Mesodermal cell (in vitro differentiated cells): ENCODE results near the gene CHST13. TPM values are rescaled to one million over a fixed set of nuclear protein-coding genes. Genes with fewer than 3 reads are reported as not detected.

ENCODE experiments used
- H3K27ac ChIP-seq: 2 replicates; pipeline ENCODE4 v1.7.0; 2013; ENCODE audit warnings: mild to moderate bottlenecking, low read depth, low read length, moderate library complexity; ENCODE audit not compliant: severe bottlenecking
- H3K36me3 ChIP-seq: 2 replicates; pipeline ENCODE4 v1.7.1; 2013; ENCODE audit warnings: mild to moderate bottlenecking, low read length, moderate library complexity; ENCODE audit not compliant: control insufficient read depth, insufficient read depth
- H3K4me1 ChIP-seq: one replicate; pipeline ENCODE4 v1.7.1; 2013; ENCODE audit warnings: mild to moderate bottlenecking, low read length; ENCODE audit not compliant: insufficient read depth, control insufficient read depth, poor library complexity, severe bottlenecking
- H3K4me3 ChIP-seq: 2 replicates; pipeline ENCODE4 v1.7.0; 2013; ENCODE audit warnings: low read length, control low read depth, mild to moderate bottlenecking; ENCODE audit not compliant: insufficient read depth, poor library complexity, severe bottlenecking; ENCODE audit errors: extremely low read depth
- H3K9me3 ChIP-seq: 2 replicates; pipeline ENCODE4 v1.7.1; 2013; ENCODE audit warnings: mild to moderate bottlenecking, low read length, moderate library complexity; ENCODE audit not compliant: control insufficient read depth
- WGBS, 2 experiments: methylation state at CpG; one replicate each; pipeline ENCODE4 v1.1.5; 2013; ENCODE audit warnings: missing lambda C conversion rate in 2 of 2; ENCODE audit not compliant: insufficient coverage in 2 of 2; 5-methylcytosine and 5-hydroxymethylcytosine counted together
- polyA plus RNA-seq, 2 experiments: library from polyadenylated mRNA; stranded (reverse); fragments of 50-300 nt; gene quantifications; one replicate each; pipeline ENCODE4 v1.2.3, GENCODE V29; 2013

Gene CHST13, protein sequence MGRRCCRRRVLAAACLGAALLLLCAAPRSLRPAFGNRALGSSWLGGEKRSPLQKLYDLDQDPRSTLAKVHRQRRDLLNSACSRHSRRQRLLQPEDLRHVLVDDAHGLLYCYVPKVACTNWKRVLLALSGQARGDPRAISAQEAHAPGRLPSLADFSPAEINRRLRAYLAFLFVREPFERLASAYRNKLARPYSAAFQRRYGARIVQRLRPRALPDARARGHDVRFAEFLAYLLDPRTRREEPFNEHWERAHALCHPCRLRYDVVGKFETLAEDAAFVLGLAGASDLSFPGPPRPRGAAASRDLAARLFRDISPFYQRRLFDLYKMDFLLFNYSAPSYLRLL
- polyA plus RNA-seq (2013, experiment 1 of 2), result not detected
- not detected for polyA plus RNA-seq (2013, experiment 2 of 2)

DNA sequence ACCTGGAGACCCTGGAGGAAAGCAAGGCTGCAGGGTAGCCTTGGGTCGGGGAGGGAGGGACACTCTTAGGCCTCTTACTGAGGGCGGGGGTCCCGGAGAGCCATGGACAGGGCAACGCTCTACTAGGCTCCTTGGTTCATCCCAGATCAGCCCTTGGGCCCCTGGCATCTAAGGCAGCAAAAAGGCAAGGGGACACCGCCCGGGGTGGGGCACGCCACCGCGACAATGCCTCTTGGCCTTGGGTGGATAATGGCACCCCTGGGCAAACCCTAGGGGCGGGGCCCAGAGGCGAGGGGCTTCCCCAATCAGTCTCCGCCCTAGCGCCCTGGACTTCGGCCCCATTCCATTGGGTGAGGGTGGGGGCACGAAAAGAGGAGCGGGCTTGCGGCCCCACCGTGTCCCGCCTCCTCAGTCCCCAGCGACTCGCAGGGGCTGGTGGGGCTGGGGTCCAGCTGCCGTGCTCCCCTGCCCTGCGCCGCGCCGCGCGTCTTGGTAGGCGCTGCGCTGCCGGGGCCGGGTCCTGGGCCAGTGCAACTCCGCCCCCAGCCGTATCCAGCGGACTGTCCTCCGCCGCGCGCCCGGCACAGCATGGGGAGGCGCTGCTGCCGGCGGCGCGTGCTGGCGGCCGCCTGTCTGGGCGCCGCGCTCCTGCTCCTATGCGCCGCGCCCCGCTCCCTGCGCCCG is at the start of gene CHST13:
Gene CHST13, plus strand, starts transcription at position 411 of the 684 bp plus-strand sequence. Its CDS starts 178 bp downstream, at position 589.
- H3K27ac ChIP-seq, result no peak within 1 kb of the TSS
- whole genome bisulfite sequencing, 2 experiments, result 9 to 10% methylated on average over 31 to 46 of the region's 56 CpGs
- H3K4me3 ChIP-seq, result peak within 1 kb of the TSS; percentile 33
- H3K9me3 ChIP-seq, result no peaks in the 10 kb centered on the region
- no peaks in the 10 kb centered on the region for H3K36me3 ChIP-seq
- no peaks in the 10 kb centered on the region for H3K4me1 ChIP-seq

DNA sequence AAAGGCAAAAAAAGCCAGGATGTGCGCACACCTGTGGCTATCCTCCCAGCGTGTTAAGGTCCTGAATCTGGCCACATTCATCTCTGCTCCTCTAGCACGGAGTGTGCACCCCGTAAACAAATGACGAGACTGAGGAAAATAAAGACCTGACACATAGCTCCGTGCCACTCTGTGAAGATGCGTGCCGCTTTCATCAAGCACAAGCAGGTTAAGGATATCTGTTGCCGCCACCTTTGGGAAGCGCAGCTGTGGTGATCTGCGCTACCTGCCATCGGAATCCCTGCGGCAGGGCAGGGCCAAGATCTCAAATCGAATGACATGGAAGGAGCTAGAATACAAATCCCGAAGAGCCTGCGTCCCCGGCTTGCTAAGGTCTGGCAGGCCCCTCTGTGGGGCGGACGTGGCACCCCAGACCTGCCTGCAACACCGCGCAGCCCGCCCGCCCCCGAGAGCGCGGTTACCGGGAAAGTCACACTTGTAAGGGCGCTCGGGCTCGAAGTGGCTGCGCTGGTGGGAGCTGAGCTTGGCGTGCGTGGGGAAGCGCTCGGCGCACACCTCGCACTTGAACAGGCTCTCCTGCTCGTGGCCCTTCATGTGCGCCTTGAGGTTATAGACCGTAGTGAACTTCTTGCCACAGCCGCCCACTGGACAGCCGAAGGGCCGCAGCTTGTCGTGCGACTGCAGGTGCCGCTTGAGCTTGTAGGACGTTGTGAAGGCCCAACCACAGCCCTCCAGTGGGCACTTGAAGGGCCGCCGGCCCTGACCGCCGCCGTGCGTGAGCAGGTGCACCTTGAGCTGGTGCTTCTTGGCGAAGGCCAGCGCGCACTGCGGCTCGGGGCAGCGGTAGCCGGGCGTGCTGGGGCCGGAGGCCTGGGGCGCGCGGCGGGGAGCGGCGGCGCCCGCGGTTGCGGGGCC is 49.2 kb upstream of the CHST13 start:
- H3K36me3 ChIP-seq, result peaks cover 18% of the 10 kb centered on the region
- H3K4me3 ChIP-seq, result peak overlapping the region; percentile 58
- H3K4me1 ChIP-seq, result peaks cover 18% of the 10 kb centered on the region
- no peaks in the 10 kb centered on the region for H3K9me3 ChIP-seq
- no peak overlapping the region for H3K27ac ChIP-seq
- 8 to 12% methylated on average over 55 to 66 of the region's 72 CpGs for WGBS, 2 experiments

DNA sequence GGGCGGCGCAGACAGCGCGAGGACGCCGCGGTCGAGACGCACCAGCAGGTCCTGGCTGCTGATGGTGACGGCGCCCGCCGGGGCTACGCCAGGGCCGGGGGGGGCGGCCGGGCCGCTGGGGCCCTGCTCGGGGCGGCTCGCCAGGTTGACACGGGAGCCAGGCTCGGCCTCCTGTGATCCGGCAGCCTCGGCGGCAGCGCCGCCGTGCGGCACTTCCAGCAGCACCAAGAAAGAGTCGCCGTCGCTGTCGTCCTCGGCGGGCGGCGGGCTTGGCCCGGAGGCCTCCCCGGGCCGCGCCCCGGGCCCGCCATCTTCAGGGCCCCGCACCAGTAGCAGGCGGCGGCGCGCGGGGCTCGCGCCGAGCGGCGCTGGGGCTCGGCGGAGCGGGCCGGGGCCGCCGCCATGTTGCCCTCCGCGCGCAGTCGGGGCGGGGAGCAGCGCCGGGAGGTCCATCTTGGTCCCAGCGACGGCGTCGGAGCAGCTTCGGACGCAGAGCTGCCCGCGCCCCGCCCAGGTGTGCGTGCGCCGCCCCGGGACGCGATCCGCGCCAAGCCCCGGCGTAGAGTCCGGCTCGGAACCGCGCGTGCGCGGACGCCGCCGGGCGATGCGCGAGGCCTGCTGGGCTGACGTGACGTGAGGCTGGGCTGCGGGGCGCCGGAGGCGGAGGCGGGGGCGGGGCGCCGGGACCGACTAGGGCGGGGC is 48.4 kb upstream of the CHST13 start, which contains the start of gene ZXDC:
Gene ZXDC, minus strand, starts transcription at position 479 of the 702 bp plus-strand sequence. Its CDS starts 26 bp downstream, at position 453.
- Histone ChIP-seq H3K4me3 (peak within 1 kb of the TSS; percentile 58), H3K36me3 (peaks cover 10% of the 10 kb centered on the region), H3K4me1 (peaks cover 18% of the 10 kb centered on the region), H3K9me3 (no peaks in the 10 kb centered on the region), H3K27ac (peak within 1 kb of the TSS; percentile 79)
- 1% methylated on average over 63 to 71 of the region's 112 CpGs for WGBS, 2 experiments

DNA sequence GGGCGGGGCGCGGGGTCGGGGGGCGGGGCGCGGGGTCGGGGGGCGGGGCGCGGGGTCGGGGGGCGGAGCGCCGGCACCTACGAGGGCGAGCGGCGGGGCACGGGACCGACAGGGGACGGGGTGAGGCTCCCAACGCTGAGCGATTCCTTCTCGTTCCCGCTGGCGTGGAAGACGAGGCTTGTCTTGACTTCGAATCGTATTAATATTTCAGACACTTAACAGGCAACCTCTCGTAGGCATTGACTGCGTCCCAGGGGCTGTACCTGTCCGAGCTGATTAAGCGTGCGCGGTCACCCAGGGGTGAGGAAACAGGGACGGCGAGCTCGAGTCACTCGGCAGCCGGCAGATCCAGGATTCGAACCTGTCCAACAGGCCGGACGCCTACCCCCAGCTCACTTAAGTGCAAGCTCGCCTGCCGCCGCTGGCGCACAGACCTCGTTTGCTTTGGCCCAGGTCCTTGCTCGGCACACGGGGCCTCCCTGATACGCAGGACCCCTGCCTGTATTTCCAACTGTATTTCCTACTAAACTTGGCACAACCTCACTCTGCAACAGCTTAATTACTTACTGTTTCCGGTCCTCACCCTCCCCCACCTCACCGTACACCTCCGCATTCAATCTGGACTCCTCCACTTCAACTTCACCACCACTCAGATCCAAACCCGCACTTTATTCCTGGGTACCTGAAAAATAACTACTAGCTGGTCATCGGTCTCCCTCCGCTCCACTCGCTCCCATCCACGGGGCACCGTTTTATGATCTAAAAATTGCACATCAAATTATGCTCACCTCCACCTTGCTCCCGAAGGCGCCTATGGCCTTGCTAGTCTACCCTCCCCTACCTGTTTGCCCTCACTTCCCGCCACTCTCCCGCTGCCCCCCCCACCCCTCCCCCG is 47.5 kb upstream of the CHST13 start:
- Histone ChIP-seq H3K4me3 (peak overlapping the region; percentile 37), H3K36me3 (peaks cover 1% of the 10 kb centered on the region), H3K4me1 (peaks cover 18% of the 10 kb centered on the region), H3K9me3 (no peaks in the 10 kb centered on the region), H3K27ac (no peak overlapping the region)
- WGBS, 2 experiments, result 43 to 44% methylated on average over 37 to 47 of the region's 66 CpGs

DNA sequence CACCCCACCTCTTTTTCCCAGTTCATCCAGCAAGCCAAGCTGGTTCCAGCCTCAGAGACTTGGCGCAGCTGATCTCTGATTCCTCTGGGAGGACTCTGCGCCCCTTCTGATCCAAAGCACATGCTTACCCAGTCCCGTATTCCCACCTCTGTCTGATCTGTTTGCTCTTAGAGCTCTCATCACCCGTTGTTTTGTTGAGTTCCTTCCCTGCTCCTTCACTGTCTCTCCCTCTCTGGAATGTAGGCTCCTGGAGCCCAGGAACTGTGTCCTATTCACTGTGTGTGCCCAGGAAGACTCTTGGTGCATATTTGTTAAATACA is 46.9 kb upstream of the CHST13 start:
- 77 to 78% methylated on average over 4 of the region's 4 CpGs for WGBS, 2 experiments

DNA sequence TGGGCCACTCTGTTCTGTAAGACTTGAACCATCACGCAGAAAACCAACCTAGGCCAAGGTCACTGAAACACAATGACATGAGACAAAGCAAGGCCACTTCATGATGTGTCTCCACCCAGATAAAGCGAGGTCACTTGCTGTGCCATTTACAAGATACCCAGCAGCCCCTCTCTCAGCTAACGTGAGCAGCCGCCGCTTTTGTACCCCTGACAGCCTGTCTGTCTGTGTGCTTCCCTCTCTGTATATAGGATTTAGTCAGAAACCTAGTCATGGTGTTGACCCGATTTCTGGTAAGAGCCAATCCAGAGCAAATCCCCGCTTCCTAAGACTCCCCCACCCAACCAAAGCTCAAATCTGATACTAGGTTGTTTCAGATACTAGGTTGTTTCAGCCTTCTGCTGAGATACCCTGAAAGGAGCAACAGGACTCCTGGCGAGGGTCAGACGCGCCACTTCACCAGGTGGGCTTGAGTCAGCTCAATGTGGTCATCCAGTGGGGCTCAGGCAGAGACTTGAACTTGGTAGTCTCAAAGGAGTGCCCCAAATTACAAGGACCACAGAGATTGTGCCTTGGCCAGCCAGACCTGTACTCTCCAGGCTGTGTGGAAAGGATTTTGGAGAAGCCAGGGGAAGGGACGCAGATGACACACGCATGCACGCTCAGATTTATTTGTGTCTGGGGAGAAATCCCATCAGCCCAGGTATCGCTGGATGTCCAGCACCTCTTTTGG is 45.2 kb upstream of the CHST13 start:
- no peak overlapping the region for H3K4me3 ChIP-seq
- H3K27ac ChIP-seq, result no peak overlapping the region
- H3K9me3 ChIP-seq, result no peaks in the 10 kb centered on the region
- 93 to 97% methylated on average over 9 to 11 of the region's 14 CpGs for WGBS, 2 experiments
- H3K4me1 ChIP-seq, result no peaks in the 10 kb centered on the region
- H3K36me3 ChIP-seq, result no peaks in the 10 kb centered on the region

More for the DNA sequence above, 46.9 kb upstream of the CHST13 start:
- Histone ChIP-seq H3K4me3 (no peak overlapping the region), H3K27ac (no peak overlapping the region), H3K9me3 (no peaks in the 10 kb centered on the region), H3K36me3 (no peaks in the 10 kb centered on the region), H3K4me1 (peaks cover 16% of the 10 kb centered on the region)

DNA sequence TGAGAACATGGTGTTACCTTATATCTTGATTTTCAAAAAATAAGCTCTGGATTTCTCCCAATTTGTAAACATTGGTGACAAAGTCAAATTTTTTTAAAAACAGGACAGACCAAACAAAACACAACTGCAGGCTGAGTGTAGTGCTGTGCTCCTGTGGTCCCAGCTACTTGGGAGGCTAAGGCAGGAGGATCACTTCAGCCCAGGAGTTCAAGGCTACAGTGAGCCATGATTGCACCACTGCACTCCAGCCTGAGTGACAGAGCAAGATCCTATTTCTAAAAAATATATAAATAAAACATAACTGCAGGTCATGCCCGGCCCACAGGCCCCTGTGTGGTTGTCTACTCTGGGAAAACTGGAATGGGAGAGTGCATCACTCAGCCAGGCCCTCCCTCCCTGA is 44.3 kb upstream of the CHST13 start:
- no CpG with 5 or more reads among the region's 1 CpG for WGBS, 2 experiments
- H3K36me3 ChIP-seq, result no peaks in the 10 kb centered on the region
- H3K27ac ChIP-seq, result no peak overlapping the region
- no peaks in the 10 kb centered on the region for H3K9me3 ChIP-seq
- H3K4me1 ChIP-seq, result no peaks in the 10 kb centered on the region
- no peak overlapping the region for H3K4me3 ChIP-seq

DNA sequence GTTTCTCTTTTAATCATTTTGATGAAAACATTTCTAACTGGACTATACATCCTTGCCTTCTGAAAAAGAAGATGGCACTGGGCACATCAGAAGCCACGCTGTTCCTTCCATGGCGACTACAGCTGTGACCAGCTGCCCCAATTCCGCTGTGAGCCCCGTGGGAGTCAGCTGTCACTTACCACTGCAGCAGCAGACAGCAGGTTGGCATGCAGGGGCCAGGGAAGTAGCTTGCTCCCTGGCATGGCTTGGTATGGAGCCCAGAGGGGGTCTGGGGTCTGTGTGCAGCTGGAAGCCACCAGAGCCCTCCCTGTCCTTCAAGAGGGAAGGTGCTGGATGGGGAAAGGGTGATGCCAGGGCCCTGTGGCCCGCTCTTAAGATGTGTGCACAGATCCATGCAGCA is 43.7 kb upstream of the CHST13 start:
- H3K4me1 ChIP-seq, result no peaks in the 10 kb centered on the region
- H3K27ac ChIP-seq, result no peak overlapping the region
- 87 to 91% methylated on average over 4 to 5 of the region's 5 CpGs for WGBS, 2 experiments
- H3K4me3 ChIP-seq, result no peak overlapping the region
- H3K9me3 ChIP-seq, result no peaks in the 10 kb centered on the region
- H3K36me3 ChIP-seq, result no peaks in the 10 kb centered on the region

DNA sequence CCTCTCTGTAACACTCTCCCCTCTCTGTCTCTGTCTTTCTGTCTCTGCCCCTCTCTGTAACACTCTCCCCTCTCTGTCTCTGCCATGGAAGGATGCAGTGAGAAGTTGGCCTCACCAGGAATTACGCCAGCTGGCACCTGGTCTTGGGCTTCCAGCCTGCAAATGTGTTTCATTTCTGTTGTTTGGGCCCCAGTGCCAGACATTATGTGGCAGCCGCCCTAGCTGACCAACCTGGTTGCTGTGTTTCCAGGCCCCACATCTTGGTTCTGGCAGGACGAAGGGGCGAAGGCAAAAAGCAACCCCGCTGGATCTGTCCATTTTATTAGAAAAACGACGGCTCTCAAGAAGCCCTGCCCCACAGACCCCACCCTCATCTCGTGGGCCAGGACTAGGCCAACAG is 43.1 kb upstream of the CHST13 start:
- 90 to 95% methylated on average over 5 of the region's 8 CpGs for WGBS, 2 experiments
- Histone ChIP-seq H3K9me3 (no peaks in the 10 kb centered on the region), H3K4me3 (no peak overlapping the region), H3K4me1 (no peaks in the 10 kb centered on the region), H3K27ac (no peak overlapping the region), H3K36me3 (no peaks in the 10 kb centered on the region)
